Stimulated activated CD8-positive, alpha-beta memory T cell treated with anti-CD3 and anti-CD28 coated beads, Interleukin-2, amount 100 ng/mL, for 1 hour (primary cell): ENCODE measurements around the gene TARBP1.
A peak's percentile ranks its signal among the peaks of the same experiment; 100 is the strongest.
"Not testable (repeated sequence)": the region's sequence is repeated elsewhere in the genome, so short reads cannot be mapped to it uniquely, and the experiment has no call there.

Source experiments
- DNase-seq, 2 donors: peaks; one replicate each; pipeline ENCODE4 v3.0.0-alpha.2; 2020; ENCODE audit warnings: low read depth in 2 of 2

Gene TARBP1

DNA sequence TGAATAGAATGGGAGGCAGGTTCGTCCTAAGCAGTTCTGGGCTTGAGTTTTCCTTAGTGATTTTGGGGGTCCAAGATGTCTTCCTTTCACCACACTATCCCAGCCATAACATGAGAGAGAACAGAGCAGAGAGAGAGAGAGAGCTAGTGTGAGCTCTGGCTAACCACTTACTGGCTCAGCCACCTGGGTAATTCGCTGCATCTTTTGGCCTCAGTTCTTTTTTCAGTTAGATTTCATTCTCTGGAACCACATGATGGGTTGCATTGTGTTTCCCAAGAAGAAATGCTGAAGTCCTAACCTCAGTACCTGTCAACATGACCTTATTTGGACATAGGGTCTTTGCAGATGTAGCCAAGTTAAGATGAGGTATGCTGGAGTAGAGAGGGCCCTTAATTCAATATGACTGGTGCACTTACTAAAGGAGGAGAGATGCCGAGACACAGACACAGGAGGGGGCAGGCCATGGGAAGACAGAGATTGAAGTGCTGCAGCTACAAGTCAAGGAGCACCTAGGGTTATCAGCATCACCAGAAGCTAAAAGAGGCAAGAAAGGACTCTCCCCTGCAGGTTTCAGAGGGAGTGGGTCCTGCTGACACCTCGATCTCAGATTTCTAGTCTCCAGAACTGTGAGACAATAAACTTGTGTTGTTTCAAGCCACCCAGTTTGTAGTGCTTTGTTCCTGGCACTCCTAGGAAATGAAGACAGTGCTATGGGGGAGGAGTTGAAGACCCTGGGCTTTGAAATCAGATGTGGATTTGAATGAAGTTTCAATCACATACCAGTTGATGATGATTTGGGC, 26.2 kb upstream of the TARBP1 start:
- no peak for DNase-seq

DNA sequence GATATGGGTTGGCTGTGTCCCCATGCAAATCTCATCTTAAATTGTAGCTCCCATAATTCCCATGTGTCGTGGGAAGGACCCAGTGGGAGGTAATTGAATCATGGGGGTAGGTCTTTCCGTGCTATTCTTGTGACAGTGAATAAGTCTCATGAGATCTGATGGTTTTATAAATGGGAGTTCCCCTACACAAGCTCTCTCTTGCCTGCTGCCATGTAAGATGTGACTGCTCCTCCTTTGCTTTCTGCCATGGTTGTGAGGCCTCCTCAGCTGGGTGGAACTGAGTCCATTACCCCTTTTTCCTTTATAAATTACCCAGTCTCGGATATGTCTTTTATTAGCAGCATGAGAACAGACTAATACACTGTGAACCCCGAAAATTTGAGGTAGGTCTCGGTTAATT, 25.3 kb upstream of the TARBP1 start:
- not testable (repeated sequence) for DNase-seq

GRCh38 chr1:234503193-234504050, 24.4 kb upstream of the TARBP1 start:
- no peak for DNase-seq

- no peak for DNase-seq
These were observed 23.8 kb upstream of the TARBP1 start for GRCh38 chr1:234502785-234503184.

GRCh38 chr1:234500269-234500668, 21.3 kb upstream of the TARBP1 start:
- no peak for DNase-seq

GRCh38 chr1:234499943-234500245, 20.9 kb upstream of the TARBP1 start:
- DNase-seq: no peak

GRCh38 chr1:234499119-234499942, 20.4 kb upstream of the TARBP1 start:
- DNase-seq: peak; percentile 58 to 68

DNA sequence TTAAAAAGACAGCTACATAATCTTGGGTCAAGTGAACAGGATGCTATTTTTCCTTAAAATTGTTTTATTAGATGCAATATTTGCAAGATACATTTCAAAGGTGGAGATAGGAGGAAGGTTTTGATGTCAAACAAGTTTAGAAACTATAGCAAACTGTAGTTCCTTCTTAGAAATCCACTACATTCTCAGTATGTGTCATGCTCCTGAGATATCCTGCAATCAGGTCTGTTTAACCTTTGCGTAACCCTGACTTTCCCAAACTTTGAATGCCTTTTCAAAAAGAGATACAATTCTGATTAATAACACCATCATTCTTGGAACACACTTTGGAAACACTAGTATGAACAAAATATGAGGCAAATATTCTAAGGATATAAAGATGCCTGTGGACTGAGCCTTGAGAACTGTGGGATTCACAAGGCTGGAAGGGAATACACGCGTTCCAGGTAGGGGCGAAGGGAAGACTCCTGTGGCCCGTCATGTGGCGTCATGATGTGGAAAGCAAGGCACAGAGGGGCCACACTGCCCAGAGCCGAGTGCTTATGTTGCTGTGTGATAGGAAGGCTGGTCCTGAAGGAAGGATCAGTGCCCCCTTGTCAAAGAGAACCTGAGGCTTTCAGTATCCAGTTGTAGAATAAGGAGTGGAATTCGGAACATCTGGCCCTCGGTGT, 19.6 kb upstream of the TARBP1 start:
- DNase-seq: no peak

DNA sequence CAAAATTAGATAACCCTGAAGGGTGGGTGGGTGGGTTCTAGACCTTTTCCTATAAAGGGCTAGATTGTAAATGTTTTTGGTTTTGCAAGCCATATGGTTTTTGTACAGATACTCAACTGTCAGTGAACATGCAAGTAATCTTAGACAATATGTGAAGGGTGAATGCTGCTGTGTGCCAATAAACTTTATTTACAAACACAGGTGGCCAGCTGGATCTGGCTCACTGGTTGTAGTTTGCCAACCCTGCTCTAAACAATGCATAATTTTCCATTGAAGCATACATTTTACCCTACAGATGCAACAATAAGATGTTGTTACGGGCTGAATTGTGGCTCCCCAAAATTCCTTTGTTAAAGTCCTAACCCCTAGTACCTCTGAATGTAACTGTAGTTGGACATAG, 18.6 kb upstream of the TARBP1 start:
- no peak for DNase-seq

DNA sequence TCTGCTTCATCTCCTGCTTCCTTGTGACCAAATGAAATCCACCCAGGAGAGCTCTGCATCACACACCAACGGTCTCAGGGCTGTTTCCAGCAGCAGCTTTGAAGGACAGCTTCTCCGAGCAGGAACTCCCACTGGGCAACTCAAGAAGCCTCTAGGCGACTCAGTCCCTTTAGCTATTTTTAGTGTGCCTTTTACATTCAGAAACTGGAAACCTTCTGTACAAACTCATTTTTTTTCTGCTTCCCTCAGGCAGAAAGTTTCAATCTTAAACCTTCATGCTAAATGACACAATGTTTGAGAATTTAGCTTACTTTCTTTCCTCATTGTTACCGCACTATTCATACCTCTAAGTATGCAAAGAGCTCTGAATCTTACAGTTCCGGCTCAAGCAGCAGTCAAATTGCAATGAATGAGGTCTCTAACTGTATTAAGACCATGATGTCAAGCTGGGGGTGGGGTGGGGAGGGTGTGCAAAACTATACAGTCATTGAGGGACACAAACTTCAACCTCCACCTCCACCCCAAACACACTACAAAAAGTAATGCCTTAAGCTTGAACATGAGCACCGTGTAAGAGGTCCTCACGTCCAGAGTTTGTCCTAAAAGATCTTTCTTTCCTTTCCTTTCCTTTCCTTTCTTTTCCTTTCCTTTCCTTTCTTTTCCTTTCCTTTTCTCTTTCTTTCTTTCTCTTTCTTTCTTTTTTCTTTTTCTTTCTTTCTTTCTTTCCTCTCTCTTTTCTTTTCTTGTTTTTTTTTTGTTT, 16.4 kb upstream of the TARBP1 start:
- no peak for DNase-seq

DNA sequence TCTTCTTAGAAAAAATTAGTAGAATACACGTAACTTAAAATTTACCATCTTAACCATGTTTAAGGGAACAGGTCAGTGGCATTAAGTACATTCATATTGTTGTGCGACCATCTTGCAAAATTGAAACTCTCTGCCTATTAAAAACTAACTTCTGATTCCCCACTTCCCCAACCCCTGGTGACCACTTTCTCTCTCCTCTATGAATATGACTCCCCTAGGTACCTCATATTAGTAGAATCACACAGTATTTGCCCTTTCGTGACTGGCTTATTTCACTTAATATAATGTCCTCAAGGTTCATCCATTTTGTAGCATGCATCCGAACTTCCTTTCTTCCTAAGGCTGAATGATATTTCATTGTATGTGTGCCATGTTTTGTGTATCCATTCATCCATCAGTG, 15.1 kb upstream of the TARBP1 start:
- DNase-seq: no peak

GRCh38 chr1:234490793-234491479, 12.0 kb upstream of the TARBP1 start:
- DNase-seq: no peak

GRCh38 chr1:234489698-234490077, 10.7 kb upstream of the TARBP1 start:
- DNase-seq: no peak

GRCh38 chr1:234489007-234489697, 10.2 kb upstream of the TARBP1 start:
- no peak for DNase-seq

DNA sequence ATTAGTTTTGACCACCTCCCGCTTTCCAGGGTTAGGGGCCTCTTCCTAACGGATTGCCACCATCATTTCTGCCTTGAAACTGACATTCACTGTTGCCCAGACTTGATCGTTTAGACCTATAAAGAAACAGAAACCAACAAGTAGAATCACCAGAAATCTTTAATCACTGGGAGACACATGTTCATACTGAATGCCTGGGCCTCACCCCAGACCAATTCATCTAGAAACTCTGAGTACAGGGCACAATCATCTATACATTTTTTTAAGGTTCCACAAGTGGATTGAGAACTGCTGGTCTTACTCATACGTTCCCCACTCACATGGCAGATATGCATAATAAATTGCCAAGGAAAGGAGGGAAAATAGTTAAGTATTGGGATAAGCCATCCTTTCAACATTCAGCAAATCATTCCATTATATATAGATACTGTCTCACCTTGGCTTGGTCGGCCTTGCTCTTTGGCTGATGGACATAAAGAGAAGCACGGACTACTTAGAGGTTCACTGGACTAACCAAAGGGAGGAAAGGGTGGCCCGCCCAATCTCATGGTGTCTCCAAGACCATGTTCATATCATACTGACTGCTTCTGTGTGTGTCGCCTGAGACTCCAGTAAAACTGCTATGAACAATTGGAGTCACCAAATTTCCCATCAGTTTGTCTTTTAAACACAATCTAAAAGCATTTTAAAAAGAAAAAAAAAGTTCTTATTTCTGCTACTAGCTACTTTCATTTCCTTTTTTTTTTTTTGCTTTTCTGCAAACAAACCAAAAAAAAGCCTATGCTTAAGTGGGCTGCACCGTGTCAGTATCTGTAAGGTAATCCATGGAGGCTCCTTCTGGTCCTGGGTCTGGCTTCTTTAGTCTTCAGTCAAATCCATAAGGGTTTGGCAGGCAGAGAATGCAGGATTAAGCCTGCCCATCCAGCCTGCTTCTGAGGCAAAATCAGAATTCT, 9.4 kb upstream of the TARBP1 start:
- no peak for DNase-seq

DNA sequence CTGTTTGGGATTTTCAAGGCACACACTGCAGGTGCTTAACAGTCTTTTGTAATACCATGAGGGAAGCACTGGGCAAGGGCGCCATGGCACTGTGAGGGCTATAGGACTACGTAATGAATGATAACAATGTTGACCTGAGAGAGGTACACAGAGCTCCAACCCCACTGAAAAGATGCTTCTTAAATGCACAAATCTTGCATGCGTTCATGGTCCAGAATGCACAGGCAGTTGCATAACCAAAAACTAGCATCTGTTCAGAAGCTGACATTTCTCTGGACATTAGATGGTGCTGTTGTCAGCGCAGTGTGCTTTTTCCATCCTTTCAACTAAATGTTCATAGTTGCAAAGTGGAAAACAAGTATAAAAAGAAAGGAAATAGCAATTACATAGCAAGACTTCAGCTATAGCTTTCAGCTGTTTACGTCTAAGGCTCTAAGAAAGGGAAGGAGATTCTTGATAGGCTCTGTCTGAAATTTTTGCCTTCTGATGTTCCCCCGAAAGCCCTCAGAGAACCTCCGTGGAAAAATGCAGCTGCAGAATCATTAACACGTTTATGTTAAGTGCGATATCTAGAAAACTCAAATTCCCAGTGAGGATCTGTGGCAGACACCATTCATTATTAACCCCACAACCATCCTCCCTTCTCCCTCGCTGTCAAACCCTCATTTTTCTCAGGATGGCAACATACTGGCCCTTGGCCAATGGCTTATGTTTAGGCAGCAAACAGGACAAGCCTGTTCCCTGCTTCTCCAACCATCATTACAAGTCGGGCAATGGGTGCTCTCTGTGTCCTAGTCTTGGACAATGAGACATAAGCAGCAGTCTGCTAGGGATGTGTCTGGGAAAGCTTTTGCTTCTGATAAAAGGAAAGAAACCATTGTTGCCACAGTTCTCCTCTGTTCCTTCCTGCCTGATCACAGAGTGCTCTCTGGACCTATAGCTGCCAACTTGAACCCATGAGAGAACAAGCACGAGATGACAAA, 8.2 kb upstream of the TARBP1 start:
- no peak for DNase-seq

DNA sequence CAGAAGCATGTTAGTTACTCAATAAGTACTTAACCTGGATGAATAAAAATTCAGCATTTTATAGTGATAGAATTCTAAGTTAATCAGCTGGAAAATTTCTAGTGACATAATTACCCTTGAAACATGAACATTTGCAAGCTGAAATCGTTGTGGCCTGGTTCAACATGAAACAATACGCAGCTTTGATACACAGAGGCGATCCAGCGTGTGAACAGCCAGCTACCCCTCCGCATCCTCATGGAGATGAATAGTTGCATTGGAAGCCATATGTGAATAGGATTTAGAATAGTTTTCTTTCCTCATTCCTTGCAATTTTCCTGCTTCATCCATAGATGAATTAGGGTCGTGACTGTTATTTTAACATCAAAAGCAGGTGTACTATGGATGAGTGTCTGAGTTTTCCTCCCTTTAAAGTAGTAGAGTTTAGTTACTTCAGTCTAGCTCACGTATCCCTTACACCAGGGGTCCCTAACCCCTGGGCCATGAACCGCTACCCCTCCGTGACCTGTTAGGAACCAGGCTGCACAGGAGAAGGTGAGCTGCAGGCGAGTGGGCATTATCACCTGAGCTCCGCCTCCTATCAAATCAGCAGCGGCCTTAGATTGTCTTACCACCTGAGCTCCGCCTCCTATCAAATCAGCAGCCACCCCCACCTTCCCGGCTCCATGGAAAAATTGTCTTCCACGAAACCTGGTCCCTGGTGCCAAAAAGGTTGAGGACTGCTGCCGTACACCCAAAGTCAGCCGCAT, 6.2 kb upstream of the TARBP1 start:
- no peak for DNase-seq
